Gastroesophageal sphincter (tissue), 3 donors: ENCODE measurements around the gene IL16.

ENCODE experiments used
- CTCF ChIP-seq, 4 experiments: fragments of 200-600 bp in 2 of 4; fragments of 450-650 bp in 2 of 4; sonication (generic) in 1 of 4; IDR thresholded peaks; one replicate each; pipeline ENCODE4 v1.5.1; 2017 to 2019; ENCODE audit warnings: antibody characterized with exemption in 4 of 4, mild to moderate bottlenecking in 2 of 4, moderate library complexity in 2 of 4
- EP300 ChIP-seq: sonication (generic); formaldehyde crosslinking; IDR thresholded peaks from one replicate; pipeline ENCODE4 v1.6.1; 2017; ENCODE audit warnings: antibody characterized with exemption, mild to moderate bottlenecking

- TF ChIP-seq CTCF (IDR thresholded peaks at IDR 0.05) (no peak), EP300 (no peak)
Observed at GRCh38 chr15:81323559-81323943, 126.9 kb downstream of the IL16 start.
